GM21723 (cell line): ENCODE measurements around the gene PHLPP1.

Experiments used
- ATAC-seq: cut with Tn5 transposase; IDR thresholded peaks from one replicate; pipeline ENCODE4 v1.9.1; 2021; ENCODE audit warnings: mild to moderate bottlenecking, moderate library complexity; ENCODE audit not compliant: unreplicated experiment

PHLPP1 gene

DNA sequence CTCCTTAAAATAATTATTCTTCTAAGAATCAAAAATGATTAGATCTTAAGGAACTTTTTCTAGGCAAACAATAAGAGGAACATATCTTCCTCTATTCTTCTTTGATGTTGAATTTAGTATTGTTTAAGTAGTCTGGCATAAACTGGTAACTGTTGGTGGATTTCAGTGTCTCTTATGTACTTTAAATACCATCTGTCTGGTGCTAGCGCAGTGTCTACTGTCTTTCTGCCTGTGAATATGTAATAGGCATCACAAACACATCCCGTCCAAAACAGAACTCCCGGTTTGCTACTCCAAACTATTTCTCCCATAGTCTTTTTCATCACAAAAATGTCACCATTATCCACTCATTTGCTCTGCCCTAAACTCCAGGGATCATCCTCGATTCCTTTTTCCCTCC is 281.7 kb downstream of the PHLPP1 start:
- no peak for ATAC-seq

DNA sequence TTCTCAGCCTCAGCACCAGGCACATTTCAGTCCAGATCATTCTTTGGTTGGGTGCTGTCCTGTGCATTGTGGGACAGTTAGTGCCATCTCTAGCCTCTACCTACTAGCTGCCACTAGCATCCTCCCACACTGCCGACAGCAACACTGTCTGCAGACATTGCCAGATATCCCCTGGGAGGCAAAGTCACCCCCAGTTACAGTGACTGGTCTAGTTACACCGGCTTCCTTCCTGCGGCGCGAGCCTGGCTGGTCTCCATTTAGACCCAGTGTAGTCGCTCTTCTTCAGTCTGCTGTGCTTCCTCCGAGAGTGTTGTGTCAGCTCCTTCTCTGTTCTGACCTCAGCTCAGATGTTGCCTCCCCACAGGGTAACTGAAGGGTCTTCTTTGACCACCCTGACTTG is 283.1 kb downstream of the PHLPP1 start:
- ATAC-seq = no peak

DNA sequence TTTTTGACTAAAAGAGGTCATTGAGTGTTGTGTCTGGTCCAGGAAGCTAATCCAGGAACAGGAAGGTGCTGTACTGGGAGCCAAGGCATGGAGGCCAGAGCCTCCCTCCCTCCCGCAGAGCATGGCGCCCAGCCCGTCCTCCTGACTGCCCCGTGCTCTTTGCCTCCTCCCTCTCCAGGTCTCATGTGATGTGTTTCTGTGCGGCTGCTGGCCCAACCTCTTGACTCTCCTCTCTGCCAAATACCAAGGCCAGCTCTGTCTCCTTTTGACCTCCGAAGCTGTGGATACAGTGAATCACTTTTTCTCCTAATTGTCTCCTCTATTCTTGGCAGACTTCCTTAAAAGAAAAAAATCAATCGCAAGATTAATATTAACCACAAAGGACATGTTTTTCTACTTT is 284.1 kb downstream of the PHLPP1 start:
- no peak for ATAC-seq

DNA sequence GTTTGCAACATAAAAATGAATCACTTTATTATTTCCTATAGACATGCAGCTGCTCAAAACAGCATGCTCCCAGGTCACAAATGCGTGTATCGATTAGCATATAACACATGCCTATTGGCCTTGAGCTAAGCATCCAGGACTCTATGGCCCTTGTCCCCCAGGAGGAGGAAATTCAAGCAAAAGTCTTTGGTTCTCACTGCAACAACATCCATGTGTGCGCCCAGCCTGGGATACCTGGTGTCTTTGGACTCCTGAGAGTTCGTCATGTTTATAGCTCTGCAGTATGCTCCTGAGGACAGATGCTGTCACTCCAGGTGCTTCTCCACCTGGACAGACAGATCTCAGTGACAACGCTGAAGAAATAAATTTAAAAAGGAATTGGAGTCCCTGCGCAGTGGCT is 284.6 kb downstream of the PHLPP1 start:
- no peak for ATAC-seq

DNA sequence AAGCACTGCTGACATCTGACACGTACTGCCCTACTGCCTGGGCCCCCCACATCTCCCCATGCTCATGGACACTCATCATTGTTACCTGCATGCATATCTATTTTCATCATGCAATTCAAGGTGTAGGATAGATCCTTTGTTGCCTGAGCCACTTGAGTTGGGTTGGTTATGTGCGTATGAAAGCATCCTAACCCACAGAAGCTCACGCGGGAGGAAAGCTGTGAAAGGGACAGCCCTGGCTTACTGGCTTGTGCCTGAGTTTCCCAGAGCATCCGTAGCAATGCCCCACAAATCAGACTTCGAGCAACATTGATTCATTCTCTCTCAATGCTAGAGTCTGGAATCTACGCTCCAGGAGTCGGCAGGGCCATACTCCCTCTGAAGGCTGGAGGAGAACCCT is 285.5 kb downstream of the PHLPP1 start:
- no peak for ATAC-seq

DNA sequence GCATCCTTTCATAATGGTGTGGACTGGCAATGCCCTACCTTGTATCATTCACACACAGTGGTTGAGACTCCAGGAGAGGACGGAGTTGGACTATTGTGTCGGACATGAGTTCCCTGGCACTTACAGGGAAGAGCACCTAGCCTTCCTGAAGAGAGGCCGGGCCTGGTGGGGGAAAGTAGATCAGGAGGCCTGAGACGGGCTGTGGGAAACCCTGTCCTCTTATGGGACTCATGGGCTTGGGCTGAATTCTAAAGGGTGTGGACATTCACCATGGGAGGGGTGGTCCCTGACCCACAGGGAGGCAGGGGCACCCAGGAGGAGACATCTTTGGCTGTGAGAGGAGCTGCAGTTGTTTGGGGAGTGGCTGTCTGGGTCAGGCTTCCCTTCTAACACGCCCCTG is 286.5 kb downstream of the PHLPP1 start:
- ATAC-seq = no peak

DNA sequence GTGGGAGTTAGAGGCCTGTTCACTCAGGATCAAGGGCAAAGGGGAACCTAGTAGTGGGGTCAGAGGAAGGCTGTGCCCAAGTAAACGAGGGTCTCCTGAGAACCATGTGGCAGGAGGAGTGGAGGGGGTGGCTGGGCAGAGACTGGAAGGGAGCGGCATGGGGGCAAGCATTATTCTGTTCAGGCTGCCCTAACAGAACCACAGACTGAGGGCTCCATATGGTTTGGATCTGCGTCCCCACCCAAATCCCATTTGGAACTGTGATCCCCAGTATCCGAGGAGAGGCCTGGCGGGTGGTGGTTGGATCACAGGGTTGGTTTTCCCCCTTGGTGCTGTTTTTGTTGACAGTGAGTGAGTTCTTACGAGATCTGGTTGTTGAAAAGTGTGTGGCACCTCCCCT is 287.0 kb downstream of the PHLPP1 start:
- no peak for ATAC-seq

DNA sequence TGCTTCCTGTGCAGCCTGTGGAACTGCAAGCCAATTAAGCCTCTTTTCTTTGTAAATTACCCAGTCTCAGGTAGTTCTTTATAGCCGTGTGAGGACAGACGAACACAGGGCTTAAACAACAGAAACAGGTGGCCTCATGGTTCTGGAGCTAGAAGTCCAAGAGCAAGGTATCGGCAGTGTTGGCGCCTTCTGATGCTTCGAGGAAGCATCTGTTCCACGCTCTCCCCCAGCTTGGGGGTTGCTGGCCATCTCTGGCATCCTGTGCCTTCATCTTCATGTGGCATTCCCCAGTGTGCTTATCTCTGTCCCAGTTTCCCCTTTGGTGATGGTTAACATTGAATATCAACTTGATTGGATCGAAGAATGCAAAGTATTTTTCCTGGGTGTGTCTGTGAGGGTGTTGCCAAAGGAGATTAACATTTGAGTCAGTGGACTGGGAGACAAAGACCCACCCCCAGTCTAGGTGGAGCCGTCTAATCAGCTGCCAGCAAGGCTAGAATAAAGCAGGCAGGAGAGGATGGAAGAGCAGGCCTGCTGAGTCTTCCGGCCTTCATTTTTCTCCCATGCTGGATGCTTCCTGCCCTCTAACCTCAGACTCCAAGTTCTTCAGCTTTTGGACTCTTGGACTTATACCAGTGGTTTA is 287.6 kb downstream of the PHLPP1 start:
- ATAC-seq = no peak

DNA sequence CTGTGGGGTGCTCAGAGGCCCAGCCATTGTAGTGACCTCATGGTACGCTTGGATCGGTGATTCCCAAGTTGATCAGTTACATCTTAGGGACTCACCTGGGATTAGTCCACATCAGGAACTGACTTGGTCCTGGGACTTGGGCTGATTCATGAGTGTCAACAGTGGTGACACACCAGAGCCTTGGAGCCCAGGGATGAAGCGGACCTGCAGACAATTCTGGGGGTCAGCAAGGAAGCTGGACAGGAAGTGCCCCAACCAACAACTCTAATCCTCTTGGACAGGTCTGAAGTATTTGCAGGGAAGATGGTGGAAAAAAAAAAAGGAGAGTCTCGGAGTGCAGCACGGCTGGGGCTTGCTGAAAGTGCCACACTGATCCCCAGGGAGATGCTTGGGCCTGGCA is 288.6 kb downstream of the PHLPP1 start:
- no peak for ATAC-seq

DNA sequence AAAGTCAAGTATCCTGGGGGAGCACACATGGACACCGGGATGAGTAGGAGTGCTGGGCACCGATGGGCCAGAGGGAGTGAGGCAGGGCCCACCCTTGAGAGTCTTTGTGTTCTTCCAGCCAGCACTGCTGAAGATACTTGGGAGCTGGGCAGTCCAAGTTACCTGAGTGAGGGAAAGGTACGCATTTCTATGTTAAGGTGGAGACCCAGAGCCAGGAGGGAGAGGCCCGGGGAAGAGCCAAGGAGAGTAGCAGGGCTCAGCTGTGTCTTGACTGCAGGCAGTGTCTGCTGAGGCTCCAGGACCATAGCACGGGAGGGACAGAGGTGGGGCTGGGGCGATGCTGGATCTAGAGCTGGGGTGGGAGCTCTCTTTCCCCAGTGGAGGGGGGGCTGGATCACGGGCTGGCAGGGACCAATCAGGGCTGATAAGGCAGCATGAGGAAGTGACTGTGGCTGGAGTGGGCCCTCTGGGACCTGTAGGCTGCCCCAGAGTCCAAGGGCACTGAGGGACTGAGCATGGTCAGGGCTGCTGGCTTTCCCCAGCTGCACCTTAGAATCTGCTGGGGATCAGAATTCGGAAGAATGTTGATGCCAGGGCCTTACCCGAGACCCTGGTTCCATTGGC is 289.2 kb downstream of the PHLPP1 start:
- no peak for ATAC-seq

DNA sequence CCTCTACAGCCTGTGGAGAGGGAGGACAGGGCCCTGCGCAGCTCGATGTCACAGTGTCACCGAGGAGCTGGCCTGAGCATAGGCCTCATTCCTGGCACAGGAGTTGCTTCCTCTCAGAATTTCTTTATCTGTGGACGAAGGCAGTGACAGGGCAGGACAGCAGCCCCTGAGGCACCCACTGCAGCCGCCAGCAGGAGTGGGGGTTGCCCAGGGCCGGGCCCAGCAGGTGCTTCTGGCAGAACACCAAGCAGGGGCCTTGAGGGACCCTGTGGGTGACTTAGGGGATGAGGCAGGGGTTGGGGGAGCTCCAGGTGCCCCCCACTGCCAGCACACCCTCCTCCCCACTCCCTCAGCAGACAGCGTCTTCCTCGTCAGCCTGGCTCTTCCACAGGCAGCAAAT is 290.0 kb downstream of the PHLPP1 start:
- no peak for ATAC-seq

DNA sequence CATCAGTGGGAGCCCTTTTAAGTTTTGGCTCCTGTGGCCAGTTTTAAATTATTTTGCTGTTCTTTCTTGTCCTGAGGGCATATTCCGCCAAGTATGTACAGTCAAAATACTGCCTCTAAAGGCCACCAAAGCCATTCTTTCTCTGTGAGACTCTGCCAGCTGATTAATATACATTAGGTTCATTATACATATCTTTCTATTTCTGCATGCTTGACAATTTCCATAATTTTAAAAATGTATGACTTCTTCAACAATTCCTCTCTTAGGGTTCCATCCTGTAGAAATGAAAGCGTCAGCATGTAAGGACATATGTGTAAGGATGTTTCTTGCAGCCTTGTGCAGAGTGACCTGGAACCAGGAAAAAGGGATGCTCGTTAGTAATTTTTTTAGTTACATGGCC is 291.9 kb downstream of the PHLPP1 start:
- no peak for ATAC-seq

DNA sequence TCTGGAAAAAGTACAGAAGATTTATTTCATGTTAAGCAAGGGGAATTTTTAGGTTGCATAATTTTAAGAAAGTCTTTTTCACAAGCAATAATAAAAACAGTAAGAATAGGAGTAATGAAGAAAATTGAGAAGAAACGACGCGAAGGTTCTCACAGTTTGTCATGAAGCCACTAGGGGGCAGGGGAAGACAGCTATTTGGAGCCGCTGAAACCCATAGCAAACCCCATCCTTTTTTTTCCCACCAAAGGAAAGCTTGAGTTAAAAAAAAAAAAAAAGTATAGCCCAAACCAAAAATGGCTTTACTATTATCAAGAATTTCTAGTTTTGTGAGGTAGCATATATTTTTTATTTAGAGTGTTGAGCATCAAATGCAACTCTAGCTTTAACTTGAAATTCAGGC is 300.9 kb downstream of the PHLPP1 start:
- ATAC-seq = no peak

DNA sequence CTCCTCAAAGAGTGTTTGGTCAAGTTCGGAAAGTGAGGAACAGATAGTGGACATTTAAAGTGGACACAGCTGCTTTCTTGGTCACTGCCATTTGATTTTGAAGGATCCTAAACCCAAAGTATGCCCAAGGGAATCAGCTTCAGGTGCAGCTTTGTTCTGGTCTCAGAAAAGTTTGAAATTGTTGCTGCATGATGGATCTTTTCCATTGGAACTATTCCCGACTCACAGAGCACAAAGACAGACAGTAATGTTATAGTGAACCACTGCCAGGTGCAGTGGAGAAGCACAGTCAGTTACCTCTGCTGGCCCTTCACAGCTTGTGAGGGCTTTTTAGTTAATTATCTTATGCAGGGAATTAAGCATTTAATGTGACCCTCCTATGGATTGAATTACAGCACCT is 301.7 kb downstream of the PHLPP1 start:
- no peak for ATAC-seq

DNA sequence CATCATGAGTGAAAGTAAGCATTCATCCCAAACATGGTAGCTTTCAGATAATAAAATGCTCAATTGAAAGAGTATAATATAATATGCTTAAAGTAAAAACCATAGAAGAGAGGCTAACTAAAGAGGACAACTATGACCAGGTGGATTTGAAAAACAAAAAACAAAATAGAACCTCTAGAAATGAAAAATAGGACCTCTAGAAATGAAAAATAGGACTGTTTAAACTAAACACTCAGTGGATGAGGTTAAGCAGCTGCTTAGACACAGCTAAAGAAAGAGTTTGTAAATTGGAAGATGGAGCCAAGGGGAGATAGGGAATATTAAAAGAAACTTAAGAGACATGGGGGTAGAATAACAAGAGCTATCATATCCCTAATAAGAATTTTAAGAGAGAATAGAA is 302.6 kb downstream of the PHLPP1 start:
- ATAC-seq = no peak

DNA sequence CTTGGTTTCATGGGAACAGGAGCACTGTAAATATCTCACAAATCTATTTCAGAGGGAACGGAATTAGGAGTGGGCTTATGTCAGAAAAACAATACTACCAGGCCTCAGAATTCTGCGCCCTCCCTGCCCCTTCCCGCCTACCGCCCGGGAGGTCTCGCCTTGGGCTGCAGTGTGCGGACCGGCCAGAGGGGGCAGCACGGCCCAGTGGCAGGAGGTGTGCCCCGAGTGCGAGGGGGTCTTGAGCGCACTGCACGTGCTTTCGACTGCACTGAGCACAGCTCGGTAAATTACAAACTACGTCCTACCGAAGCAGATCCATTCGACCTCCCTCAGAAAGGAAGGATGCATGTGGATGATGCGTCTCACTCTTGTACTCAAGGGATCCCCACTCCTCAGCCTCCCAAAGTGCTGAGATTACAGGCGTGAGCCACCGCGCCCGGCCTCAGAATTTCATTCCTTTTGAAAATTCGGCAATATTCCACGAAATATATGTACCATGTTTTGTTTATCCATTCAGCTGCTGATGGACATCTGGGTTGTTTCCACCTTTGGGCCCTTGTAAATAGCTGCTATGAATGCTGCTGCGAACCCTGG is 307.2 kb downstream of the PHLPP1 start:
- ATAC-seq = no peak

DNA sequence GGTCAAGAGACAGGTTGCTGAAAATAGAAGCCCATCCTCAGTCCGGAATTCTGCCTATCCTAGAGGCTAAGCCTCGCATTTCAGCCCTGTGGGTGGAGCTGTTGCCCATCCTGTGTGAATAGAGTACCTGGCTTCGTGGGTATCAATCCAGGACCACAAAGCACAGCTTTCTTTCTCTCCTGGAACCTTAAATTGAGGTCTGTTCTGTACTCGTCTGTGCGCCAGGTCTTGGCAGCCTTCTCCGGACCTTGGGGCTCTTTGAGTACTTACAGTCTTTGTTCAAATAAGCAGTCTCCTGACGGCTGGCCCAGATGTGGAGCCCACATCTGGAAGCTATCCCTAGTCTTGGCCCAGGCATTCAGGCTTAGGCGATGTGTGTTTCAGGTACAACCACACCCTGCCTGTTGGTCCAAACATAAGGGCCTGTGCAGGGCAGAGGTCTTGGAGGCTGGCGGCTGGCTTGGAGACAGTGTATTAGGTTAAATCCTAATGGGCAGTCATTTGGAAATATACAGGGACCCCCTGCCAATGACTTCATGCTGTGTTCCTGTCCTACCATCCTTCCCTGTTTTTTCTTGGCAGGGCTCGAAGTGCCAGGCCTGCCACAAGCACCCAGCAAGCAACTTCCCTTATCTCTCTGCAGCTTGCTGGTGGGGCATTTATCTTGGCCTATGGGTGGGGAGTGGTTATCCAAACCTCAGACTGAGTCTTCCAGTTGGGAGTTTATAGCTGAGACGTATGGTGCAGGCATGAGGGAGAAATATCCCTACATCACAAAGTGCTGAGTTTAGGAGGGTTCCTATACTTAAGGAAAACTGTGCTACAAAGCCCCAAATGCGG is 310.1 kb downstream of the PHLPP1 start:
- no peak for ATAC-seq

DNA sequence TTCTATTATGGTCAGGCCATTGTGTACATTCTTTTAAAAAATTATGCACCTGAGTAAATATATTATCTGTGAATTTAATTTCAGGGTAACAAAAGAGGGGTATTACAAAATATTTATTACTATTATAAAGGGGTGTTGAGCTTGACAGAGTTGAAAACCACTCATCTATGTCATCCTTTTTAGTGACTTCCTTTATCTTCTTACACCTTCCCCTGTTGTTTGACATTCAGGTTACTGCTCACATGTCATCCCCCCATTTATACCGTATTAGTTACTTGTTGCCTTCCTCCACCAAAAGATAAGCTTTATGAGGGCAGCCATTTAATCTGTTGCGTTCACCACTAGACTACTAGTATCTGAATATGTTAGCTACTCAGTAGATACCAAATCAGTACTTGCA is 313.0 kb downstream of the PHLPP1 start:
- no peak for ATAC-seq
